GM12873 (cell line): ENCODE measurements around the gene RBFOX2.

Experiments used
- CTCF ChIP-seq: IDR thresholded peaks from 2 replicates; pipeline ENCODE4 v1.5.1; 2012; ENCODE audit warnings: low read depth, mild to moderate bottlenecking, moderate library complexity, low read length, control low read depth; ENCODE audit not compliant: insufficient read depth; ENCODE audit errors: missing control alignments

RBFOX2 gene

GRCh38 chr22:35761037-35761436 lies 267.6 kb downstream of the RBFOX2 start:
- TF ChIP-seq CTCF, result no peak

GRCh38 chr22:35758394-35758793 lies 270.2 kb downstream of the RBFOX2 start:
- TF ChIP-seq CTCF, result no peak

- TF ChIP-seq CTCF, result no peak
Observed at GRCh38 chr22:35756722-35757121, 271.9 kb downstream of the RBFOX2 start.

GRCh38 chr22:35754761-35755160 lies 273.9 kb downstream of the RBFOX2 start:
- no peak for TF ChIP-seq CTCF

- TF ChIP-seq CTCF, result no peak
Observed at GRCh38 chr22:35752863-35753189, 275.8 kb downstream of the RBFOX2 start.

- no peak for TF ChIP-seq CTCF
Observed at GRCh38 chr22:35752006-35752862, 276.4 kb downstream of the RBFOX2 start.

GRCh38 chr22:35749808-35750207 lies 278.8 kb downstream of the RBFOX2 start:
- no peak for TF ChIP-seq CTCF
